Measurements from ENCODE around the gene RDX. TPM values are rescaled to one million over a fixed set of nuclear protein-coding genes. Genes with fewer than 3 reads are reported as not detected.

Gene RDX
- polyA plus RNA-seq, 2 of the 4 experiments (the other 2 are of a cell fraction): 158 to 183 TPM

- H3K27ac ChIP-seq: no peak overlapping the region
- peaks cover 7% of the 10 kb centered on the region; the same call in 1 of the 3 replicates for H3K4me1 ChIP-seq
- no peak for FAIRE-seq
- DNase-seq (ENCODE audit: low read depth in 1 of 2, low spot score in 1 of 2): no peak
- WGBS (ENCODE audit: missing lambda C conversion rate): 93% methylated on average over 27 of the region's 28 CpGs
- H3K4me3 ChIP-seq: no peak overlapping the region
- CTCF ChIA-PET: interaction anchor here (0.9 to 2.9 kb wide), 3 partner anchors 9 to 165 kb away, joined by 3 to 10 read pairs (median 3); no protein-coding TSS in a partner anchor
- no peaks in the 10 kb centered on the region for H3K9me3 ChIP-seq
- no peak overlapping the region for H3K4me2 ChIP-seq
- no peak for ATAC-seq
- TF ChIP-seq REST (IDR thresholded peaks at IDR 0.05) (no peak), KDM1A (IDR thresholded peaks at IDR 0.05; ENCODE audit: low read depth) (no peak), CEBPB (IDR thresholded peaks at IDR 0.05) (no peak), ZNF302 (CRISPR knock-in tag; IDR thresholded peaks at IDR 0.05) (no peak), ESRRA (IDR thresholded peaks at IDR 0.05; ENCODE audit: borderline replicate concordance, low read length) (no peak), HOXB5 (CRISPR knock-in tag; IDR thresholded peaks at IDR 0.05) (no peak), ZSCAN20 (CRISPR knock-in tag; IDR thresholded peaks at IDR 0.05) (no peak)
- POLR2A ChIA-PET: no interaction called here
These were observed 131.1 kb downstream of the RDX start for GRCh38 chr11:110165039-110165925.

GRCh38 chr11:110162216-110162615 is 134.2 kb downstream of the RDX start:
- ATAC-seq: no peak
- no peak for FAIRE-seq
- H3K27ac ChIP-seq: no peak overlapping the region
- H3K4me3 ChIP-seq: no peak overlapping the region
- no peak overlapping the region for H3K4me2 ChIP-seq
- H3K9me3 ChIP-seq: no peaks in the 10 kb centered on the region
- CTCF ChIA-PET: interaction anchor here (0.6 to 1.1 kb wide), 2 partner anchors 15 to 19 kb away, joined by 3 read pairs; no protein-coding TSS in a partner anchor
- no peak for DNase-seq (ENCODE audit: low read depth in 1 of 2, low spot score in 1 of 2)
- POLR2A ChIA-PET: no interaction called here
- H3K4me1 ChIP-seq: 0 out of 3 replicates have a peak, but pooled peaks cover 4% of the 10 kb centered on the region
- no peak for TF ChIP-seq HDAC2 (IDR thresholded peaks at IDR 0.05)
- 0 out of 2 replicates have a peak, but pooled peaks have one; percentile 40 for TF ChIP-seq RFX5 (IDR thresholded peaks at IDR 0.05)
- no peak for TF ChIP-seq HES2 (IDR thresholded peaks at IDR 0.05)

- CTCF ChIA-PET: interaction anchor here (1.0 to 1.1 kb wide), 2 partner anchors 16 to 216 kb away, joined by 3 read pairs; no protein-coding TSS in a partner anchor
- no peak overlapping the region for H3K4me2 ChIP-seq
- no peak for ATAC-seq
- no peak overlapping the region for H3K27ac ChIP-seq
- FAIRE-seq: no peak
- POLR2A ChIA-PET: no interaction called here
- no peak overlapping the region for H3K4me3 ChIP-seq
- peaks cover 9% of the 10 kb centered on the region; the same call in 1 of the 3 replicates for H3K4me1 ChIP-seq
- WGBS (ENCODE audit: missing lambda C conversion rate): 91% methylated on average over 9 of the region's 9 CpGs
- H3K9me3 ChIP-seq: no peaks in the 10 kb centered on the region
- DNase-seq (ENCODE audit: low read depth in 1 of 2, low spot score in 1 of 2): no peak
- TF ChIP-seq ELK1 (IDR thresholded peaks at IDR 0.05; ENCODE audit: low read depth, low read length) (no peak), RFX5 (IDR thresholded peaks at IDR 0.05) (no peak), CHD2 (IDR thresholded peaks at IDR 0.05; ENCODE audit: low read length, partially characterized antibody) (no peak), CTCF (IDR thresholded peaks at IDR 0.05) (no peak), RARB (CRISPR knock-in tag; IDR thresholded peaks at IDR 0.05) (no peak), NPAS2 (CRISPR knock-in tag; IDR thresholded peaks at IDR 0.05; ENCODE audit: borderline replicate concordance) (no peak), BCL3 (IDR thresholded peaks at IDR 0.05) (no peak), POLR2AphosphoS2 (conservative IDR thresholded peaks at IDR 0.05; ENCODE audit: low read length) (no peak), FOSB (CRISPR knock-in tag; IDR thresholded peaks at IDR 0.05) (no peak), RCOR1 (IDR thresholded peaks at IDR 0.05; ENCODE audit: low read depth, low read length) (no peak), CHD4 (IDR thresholded peaks at IDR 0.05; ENCODE audit: borderline replicate concordance) (no peak), TFCP2L1 (CRISPR knock-in tag; IDR thresholded peaks at IDR 0.05) (no peak), RAD21 (conservative IDR thresholded peaks at IDR 0.05 in 1 of 2, IDR thresholded peaks at IDR 0.05 in 1 of 2) (no peak), NR3C1 (IDR thresholded peaks at IDR 0.05) (no peak), KDM1A (IDR thresholded peaks at IDR 0.05; ENCODE audit: low read depth) (no peak), HES2 (IDR thresholded peaks at IDR 0.05) (no peak)
These were observed 135.4 kb downstream of the RDX start for GRCh38 chr11:110161061-110161460.

Data from A549 (cell line).